HG02870 (cell line): ENCODE data around the gene ABCA6.

Source experiments
- ATAC-seq: cut with Tn5 transposase; IDR thresholded peaks from one replicate; pipeline ENCODE4 v1.9.1; 2021; ENCODE audit warnings: mild to moderate bottlenecking, moderate library complexity; ENCODE audit not compliant: unreplicated experiment

The ABCA6 gene

GRCh38 chr17:69050999-69051775 is 90.5 kb downstream of the ABCA6 start:
- ATAC-seq: no peak

GRCh38 chr17:69048634-69049033 is 93.1 kb downstream of the ABCA6 start:
- ATAC-seq: no peak

GRCh38 chr17:69047368-69048263 is 94.1 kb downstream of the ABCA6 start:
- no peak for ATAC-seq

GRCh38 chr17:69046121-69046807 is 95.4 kb downstream of the ABCA6 start:
- ATAC-seq: no peak

GRCh38 chr17:69045646-69046045 is 96.0 kb downstream of the ABCA6 start:
- ATAC-seq: no peak

GRCh38 chr17:69044371-69044770 is 97.3 kb downstream of the ABCA6 start:
- ATAC-seq: no peak

- no peak for ATAC-seq
These were observed 98.5 kb downstream of the ABCA6 start for GRCh38 chr17:69043098-69043734.

- ATAC-seq: no peak
These were observed 99.4 kb downstream of the ABCA6 start for GRCh38 chr17:69042308-69042707.

GRCh38 chr17:69031839-69032238 is 109.9 kb downstream of the ABCA6 start:
- no peak for ATAC-seq

- no peak for ATAC-seq
These were observed 111.5 kb downstream of the ABCA6 start for GRCh38 chr17:69030169-69030568.
